Femur (tissue), 1 donor: ENCODE data around the gene SP6.

Experiments used
- DNase-seq: peaks from one replicate; pipeline ENCODE4 v3.0.0-alpha.2; 2017

The SP6 gene

DNA sequence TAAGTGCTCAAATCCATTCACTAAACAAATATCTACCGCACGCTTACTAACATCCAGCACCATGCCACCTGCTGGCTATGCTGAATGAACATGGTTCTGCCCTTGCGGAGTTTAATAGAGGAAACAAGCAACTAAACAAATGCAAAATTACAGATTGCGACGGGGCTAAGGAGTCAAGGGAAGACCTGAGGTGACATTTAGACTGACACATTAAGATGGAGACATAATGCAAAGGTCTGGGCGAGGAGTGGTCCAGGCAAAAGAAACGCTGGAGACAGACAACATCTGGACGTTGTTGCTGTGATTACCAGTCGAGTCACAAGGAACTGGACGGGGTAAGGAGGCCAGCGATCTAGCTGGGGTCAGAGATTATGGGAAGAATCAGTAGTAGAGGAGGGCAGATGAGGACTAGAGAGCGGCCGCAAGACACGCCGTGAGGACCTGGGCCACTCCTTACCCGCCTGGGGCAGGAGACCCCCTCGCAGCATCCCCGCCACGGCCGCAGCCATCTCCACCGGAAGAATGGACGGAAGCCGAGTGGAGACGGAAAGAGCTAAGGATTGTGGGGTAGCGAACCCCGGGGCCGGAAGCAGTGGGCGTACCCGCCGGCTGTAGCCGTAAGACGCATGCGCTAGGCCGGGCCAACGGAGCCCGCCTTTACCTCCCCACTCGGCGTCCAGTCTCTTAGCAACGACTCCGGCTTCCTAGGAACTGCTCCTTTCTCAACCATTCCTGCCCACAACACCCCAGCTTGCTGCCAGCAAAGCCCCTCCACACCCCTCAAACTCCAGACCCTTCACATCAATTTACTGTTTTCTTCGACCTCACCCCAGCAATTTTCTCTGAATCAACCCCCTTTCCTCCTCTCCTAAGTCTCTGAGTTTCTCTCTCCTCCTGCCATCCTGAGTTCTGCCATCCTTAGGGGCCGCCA is 19.7 kb downstream of the SP6 start, which contains the start of the genes LRRC46 and MRPL10:
LRRC46 (plus strand) TSS at position 668 of the 931 bp plus-strand sequence. CDS start 320 bp downstream, outside the sequence.
MRPL10 (minus strand) TSS at position 539 of the 931 bp plus-strand sequence; CDS start at position 509, 30 bp downstream.
- peak; percentile 97 for DNase-seq

DNA sequence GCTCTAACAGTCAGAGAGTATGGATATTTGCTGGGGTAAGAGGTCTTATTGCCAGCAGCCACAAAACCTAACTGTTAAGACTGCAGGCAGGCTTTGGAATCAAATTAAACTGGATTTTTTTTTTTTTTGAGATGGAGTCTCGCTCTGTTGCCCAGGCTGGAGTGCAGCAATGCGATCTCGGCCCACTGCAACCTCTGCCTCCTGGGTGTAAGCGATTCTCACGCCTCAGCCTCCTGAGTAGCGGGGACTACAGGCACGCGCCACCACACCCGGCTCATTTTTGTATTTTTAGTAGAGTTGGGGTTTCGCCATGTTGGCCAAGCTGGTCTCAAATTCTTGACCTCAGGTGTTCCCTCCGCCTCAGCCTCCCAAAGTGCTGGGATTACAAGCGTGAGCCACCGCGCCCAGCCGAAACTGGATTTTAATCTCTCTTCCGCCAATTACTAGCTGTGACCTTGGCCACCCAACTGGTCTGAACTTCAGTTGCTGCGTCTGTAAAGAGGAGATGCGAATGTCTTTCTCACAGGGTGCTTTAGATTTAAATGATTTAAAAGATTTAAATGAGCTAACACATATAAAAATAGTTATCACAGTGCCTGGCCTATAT is 20.5 kb downstream of the SP6 start:
- no peak for DNase-seq

- DNase-seq, result no peak
These were observed 21.1 kb downstream of the SP6 start for GRCh38 chr17:47829870-47830269.

GRCh38 chr17:47823519-47823918 is 27.4 kb downstream of the SP6 start:
- DNase-seq, result no peak

- DNase-seq, result no peak
These were observed 28.2 kb downstream of the SP6 start for GRCh38 chr17:47822785-47823184.

DNA sequence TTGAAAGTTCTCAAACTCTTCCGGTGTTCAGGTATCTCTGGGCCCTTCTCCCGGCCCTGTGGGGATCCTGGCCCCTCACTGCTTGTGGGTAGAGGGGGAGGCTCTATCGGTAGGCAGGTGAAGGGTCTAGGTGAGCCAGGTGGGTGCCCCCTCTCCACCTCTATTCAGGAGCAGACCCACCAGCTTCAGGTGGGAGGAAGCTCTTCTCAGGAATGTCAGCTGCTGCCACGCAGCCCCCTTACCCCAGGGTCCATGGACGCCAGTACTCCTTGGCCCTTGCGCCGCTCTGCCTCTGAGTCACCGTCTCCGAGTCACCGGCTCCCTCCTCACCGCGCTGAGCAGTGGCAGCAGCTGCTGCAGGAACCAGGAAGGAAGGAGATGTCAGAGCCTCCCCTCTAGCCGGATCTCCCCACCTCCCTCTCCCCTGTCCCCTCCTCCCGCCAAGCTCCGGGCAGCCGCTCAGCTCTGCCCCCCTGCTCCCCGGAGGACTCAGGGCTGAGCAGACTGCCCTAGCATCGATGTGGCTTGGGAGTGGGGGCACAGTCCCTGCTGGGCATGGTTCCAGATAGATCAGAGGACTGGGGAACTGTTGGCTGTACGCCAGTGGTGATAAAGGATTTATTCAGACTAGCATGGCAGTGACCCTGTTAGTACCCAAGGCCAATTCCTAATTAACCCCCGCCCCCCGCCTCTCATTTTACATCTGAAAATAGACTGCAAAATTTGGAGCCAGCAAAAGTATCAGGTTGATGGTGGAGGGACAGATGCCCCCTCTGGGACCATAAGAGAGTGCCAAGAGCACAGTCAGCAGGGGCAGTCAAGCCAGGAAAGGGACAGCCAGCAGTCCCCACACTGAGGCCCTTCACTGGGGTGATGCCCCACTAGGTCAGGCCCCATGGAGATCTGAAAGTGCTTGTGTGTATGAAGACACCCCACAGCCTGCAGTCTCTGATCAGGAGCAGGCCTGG is 29.3 kb downstream of the SP6 start, which contains the start of gene OSBPL7:
OSBPL7 (minus strand) TSS at position 371 of the 968 bp plus-strand sequence. CDS start 1,516 bp downstream, outside the sequence.
- DNase-seq, result peak; percentile 90

DNA sequence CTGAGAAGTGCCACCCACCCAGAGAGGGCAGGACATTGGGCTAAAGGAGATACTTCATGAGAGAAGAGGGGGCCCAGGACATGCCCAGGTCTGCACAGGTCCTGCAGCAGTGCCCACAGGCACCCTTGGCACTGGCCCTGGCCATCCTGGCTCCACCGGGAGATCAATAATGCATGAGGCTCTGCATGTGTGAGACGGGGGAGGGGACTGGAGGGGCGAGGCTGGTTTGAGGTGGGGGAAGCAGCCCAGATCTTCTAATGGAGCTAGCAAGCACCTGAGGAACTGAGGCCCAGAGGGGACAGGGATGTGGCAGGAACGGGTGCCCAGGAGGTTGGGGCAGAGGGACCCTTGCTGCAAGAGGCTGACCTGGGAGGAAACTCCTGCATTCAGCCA is 29.9 kb downstream of the SP6 start:
- DNase-seq, result no peak

DNA sequence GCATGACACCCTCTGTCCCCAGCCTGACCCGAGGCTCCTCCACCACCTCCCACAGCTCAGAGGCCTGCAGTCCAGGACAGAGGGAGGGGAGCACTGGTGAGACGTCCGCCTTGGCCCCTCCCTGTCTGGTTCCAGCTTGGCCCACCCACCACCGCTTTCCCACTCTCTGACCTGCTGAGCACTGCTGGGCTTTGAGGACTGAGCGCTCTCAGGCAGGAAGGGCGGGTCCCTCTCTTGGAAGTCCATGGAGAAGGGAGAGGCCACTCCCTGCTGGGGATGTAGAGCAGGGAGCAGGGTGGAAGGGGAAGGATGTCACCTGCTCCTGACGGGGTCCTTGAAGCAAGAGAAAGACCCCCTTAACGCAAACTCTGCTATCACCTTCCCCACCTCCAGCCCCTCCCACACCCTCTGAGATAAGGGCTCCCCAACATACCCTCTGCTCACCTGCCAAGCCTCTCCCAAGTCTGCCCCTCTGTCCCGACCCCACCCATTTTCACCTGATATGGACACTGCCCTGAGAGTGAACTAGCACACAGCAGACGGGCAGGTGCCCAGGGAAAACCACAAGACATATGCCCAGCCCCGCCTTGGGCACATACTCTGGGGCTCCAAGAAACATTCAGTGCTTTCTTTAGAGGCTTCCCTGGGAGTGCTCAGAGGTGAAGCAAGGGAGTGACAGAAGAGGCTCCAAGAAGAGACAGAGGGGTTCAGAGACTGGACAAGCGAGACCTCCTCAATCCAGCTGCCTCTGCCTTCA is 30.8 kb downstream of the SP6 start:
- DNase-seq, result no peak

DNA sequence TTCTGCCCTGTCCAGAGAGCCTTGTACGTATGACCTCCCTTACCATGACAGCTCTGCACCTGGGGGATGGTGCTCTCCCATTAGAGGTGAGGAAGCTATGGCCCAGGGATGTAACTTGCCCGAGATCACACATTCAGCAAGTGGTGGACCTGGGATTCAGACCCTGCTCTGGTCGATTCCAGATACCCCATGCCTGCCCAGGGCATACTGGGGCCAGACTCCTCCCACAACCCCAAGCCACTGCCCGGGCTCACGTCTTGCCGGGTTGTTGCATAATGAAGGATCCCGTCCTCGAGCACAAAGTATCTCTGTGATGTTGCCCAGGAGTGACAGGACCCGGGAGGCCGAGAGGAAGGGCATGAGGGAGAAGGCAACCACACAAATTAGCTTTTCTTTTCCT is 31.5 kb downstream of the SP6 start:
- DNase-seq, result no peak

DNA sequence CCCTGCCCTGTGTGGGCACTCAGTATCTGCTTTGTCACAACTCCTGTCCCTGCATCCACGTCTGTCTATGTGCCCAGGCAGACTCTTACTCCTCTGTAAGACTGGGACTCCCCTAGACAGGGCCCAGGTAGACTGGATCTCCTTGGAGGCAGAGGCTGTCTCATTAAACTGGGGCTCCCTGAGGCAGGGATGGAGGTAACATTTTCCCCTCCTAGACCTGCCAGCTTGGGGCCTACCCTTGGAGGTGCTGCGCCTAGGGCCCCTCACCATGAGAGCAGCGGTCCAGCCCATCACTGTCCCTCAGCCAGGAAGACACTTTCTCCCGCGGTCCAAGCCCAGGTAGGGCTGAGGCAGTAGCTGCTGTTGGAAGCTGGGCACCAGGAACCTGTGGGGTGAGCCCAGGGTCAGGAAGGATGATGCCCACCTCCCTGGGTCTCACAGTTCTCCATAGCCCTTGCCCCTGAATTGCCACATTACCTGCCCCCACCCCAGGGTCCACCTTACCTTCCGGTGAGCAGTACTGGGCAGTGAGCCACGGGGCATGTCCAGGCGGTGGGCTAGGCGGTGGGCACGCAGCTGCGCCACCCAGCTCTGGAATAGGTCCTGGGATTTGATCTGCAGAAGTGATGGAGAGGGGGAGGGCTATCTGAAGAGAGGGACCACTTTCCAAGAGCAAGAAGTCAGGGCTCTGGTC is 32.8 kb downstream of the SP6 start:
- no peak for DNase-seq

DNA sequence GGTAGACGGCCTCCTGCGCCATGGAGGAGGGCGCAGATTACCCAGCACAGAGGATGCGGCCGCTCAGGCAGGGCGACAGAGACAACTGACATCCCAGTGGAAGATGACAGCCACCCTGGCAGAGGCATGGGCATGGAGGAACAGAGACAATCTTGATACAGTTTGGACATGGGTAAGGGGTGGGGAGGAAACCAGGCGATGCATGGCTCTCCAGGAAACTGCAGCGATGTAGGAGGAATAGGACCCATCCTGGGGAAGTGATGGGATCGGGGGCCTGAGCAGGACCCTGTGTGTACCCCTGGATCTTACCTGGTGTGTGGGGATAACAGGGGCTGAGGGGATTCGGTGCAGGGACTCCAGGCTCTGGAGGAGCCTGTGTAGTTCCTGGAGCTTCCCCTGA is 34.0 kb downstream of the SP6 start:
- no peak for DNase-seq

DNA sequence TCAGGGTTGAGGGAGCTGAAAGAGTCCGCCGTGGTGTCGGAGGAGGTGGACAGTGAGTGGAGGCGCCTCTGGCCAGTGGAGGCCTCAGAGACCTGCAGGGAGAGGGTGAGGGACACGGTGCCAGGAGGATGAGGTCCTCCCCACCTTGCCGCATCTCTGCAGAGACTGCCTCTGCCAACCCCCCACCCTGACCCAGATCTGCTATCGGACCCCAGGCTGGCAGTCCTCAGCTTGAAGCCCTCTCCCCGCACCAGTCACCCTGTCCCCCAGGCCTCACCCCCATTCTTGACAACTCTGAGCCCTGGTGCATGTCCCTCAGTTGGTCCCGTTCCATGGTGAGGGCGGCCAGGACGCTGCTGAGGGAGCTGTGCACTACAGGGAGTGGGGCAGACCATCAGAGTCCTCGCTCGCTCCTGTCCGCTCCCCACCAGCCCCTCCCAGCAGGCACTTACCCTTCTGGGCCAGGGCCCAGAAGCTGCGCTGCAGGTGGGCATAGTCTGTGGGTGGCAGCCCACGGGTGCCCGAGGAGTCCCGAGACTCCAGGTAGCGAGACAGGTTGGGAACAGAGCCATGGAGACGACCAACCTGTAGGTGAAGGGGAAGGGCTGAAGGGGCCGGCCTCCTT is 34.7 kb downstream of the SP6 start:
- DNase-seq, result no peak

GRCh38 chr17:47815106-47815918 is 35.7 kb downstream of the SP6 start:
- no peak for DNase-seq

- DNase-seq, result peak; percentile 11
These were observed 37.4 kb downstream of the SP6 start for GRCh38 chr17:47813512-47814031.

DNA sequence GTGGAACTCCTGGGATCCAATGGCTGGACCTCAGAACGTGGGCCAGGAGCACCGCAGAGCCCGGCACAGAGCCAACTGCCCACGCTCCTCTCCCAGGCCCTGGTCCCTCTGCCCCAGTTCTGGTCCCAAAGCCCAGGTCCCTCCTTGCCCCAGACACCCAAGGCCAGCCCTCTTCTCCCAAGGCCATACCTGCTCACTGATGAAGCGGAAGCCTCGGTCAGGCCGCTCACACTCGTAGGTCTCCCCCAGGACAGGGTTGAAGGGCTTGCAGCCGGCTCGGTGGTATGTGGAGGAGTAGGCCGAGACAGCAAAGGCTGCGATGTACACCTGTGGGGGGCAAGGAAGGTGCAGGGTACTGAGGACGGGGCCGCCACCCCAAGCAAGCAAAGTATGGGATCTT is 37.9 kb downstream of the SP6 start:
- peak; percentile 7 for DNase-seq

- DNase-seq, result peak; percentile 10
These were observed 38.6 kb downstream of the SP6 start for GRCh38 chr17:47812146-47812920.

DNA sequence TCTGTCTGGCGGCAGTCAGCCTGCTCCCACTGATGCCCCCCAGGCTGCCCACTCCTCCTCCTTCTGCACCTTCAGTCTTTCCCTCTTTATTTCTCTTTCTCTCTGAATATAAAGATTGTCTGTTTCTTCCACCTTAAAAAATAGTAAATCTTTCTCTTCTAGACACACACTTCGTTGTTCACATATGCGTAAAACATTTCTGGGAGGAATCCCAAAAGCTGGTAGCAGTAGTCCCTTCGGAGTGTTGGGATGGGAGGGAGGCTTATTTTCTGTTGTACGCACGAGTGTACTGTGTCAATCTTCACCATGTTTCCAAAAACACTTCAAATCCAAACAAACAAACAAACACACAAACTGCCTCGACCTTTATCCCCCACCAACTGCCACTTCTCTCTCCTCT is 39.3 kb downstream of the SP6 start:
- no peak for DNase-seq

GRCh38 chr17:47810901-47811635 is 39.9 kb downstream of the SP6 start:
- peak; percentile 16 for DNase-seq
